IMR-90 (cell line): ENCODE measurements around the gene MEPE. TPM values are rescaled to one million over a fixed set of nuclear protein-coding genes. Genes with fewer than 3 reads are reported as not detected.

ENCODE experiments used
- ATAC-seq: fragments of 200-7000 bp; cut with Tn5 transposase; 2 replicates; pipeline ENCODE4 v1.9.1; 2020; ENCODE audit warnings: low read depth, mild to moderate bottlenecking, moderate library complexity
- BruUV-seq: library from RNA; stranded (reverse); fragments of 400-500 nt; replicated peaks from 2 replicates; lab custom pipeline; 2021; lab: Mats Ljungman, UMichigan
- CTCF ChIA-PET: fragments of 300-600 bp; formaldehyde crosslinking; extraction: SDS; loops from one replicate; lab custom pipeline; 2021; ENCODE audit warnings: antibody characterized with exemption; lab: Yijun Ruan, JAX
- POLR2A ChIA-PET: fragments of 300-600 bp; sonication (Branson Sonifier 250); formaldehyde crosslinking; loops from one replicate; lab custom pipeline; 2022; ENCODE audit warnings: antibody characterized with exemption; ENCODE audit not compliant: unreplicated experiment; lab: Charles Lee
- DNase-seq: peaks from one replicate; pipeline ENCODE4 v3.0.0; 2013
- H2AFZ ChIP-seq: replicated peaks from 2 replicates; pipeline ENCODE3; 2013; ENCODE audit warnings: low read length, mild to moderate bottlenecking; ENCODE audit not compliant: poor library complexity
- H2AK5ac ChIP-seq: 2 replicates; pipeline ENCODE4 v1.6.1; 2013; ENCODE audit warnings: low read depth, low read length, inconsistent platforms
- H2AK9ac ChIP-seq: replicated peaks from 2 replicates; pipeline ENCODE3; 2013; ENCODE audit warnings: mild to moderate bottlenecking, low read depth, low read length, moderate library complexity; ENCODE audit not compliant: poor library complexity
- H2BK120ac ChIP-seq: 2 replicates; pipeline ENCODE4 v1.6.1; 2013; ENCODE audit warnings: low read depth, low read length, inconsistent platforms
- H2BK15ac ChIP-seq: 3 replicates; pipeline ENCODE4 v1.6.1; 2013; ENCODE audit warnings: low read depth, low read length, inconsistent platforms
- H2BK20ac ChIP-seq: 2 replicates; pipeline ENCODE4 v1.6.1; 2013; ENCODE audit warnings: low read depth, mild to moderate bottlenecking, inconsistent platforms, low read length, moderate library complexity
- H2BK5ac ChIP-seq: 2 replicates; pipeline ENCODE4 v1.6.1; 2013; ENCODE audit warnings: mild to moderate bottlenecking, low read depth, low read length, inconsistent platforms; ENCODE audit not compliant: poor library complexity, severe bottlenecking
- H3K14ac ChIP-seq: replicated peaks from 2 replicates; pipeline ENCODE4 v1.6.1; 2013; ENCODE audit warnings: low read depth, low read length, inconsistent platforms
- H3K18ac ChIP-seq: 2 replicates; pipeline ENCODE4 v1.6.1; 2013; ENCODE audit warnings: low read depth, low read length, control low read depth
- H3K23ac ChIP-seq: 2 replicates; pipeline ENCODE4 v1.6.1; 2013; ENCODE audit warnings: low read depth, low read length, inconsistent platforms
- H3K27ac ChIP-seq: 2 replicates; pipeline ENCODE4 v1.5.1; 2013; ENCODE audit warnings: mild to moderate bottlenecking, control low read depth, low read length; ENCODE audit not compliant: insufficient read depth
- H3K27me3 ChIP-seq: 2 replicates; pipeline ENCODE4 v1.6.1; 2013; ENCODE audit warnings: low read length; ENCODE audit not compliant: control insufficient read depth, insufficient read depth
- H3K36me3 ChIP-seq: 2 replicates; pipeline ENCODE4 v1.6.1; 2013; ENCODE audit warnings: low read length, mixed read lengths; ENCODE audit not compliant: control insufficient read depth, insufficient read depth
- H3K4ac ChIP-seq: 2 replicates; pipeline ENCODE4 v1.6.1; 2013; ENCODE audit warnings: low read depth, low read length, inconsistent platforms
- H3K4me1 ChIP-seq: 2 replicates; pipeline ENCODE4 v1.6.1; 2013; ENCODE audit warnings: low read length, mixed read lengths; ENCODE audit not compliant: control insufficient read depth, insufficient read depth
- H3K4me2 ChIP-seq: 2 replicates; pipeline ENCODE4 v1.6.1; 2013; ENCODE audit warnings: low read depth, mild to moderate bottlenecking, control low read depth, low read length, moderate library complexity
- H3K4me3 ChIP-seq: 2 replicates; pipeline ENCODE4 v1.5.1; 2013; ENCODE audit warnings: low read depth, mild to moderate bottlenecking, control low read depth, low read length, moderate library complexity; ENCODE audit not compliant: insufficient read depth
- H3K56ac ChIP-seq: 2 replicates; pipeline ENCODE4 v1.6.1; 2013; ENCODE audit warnings: low read length, inconsistent platforms; ENCODE audit not compliant: insufficient read depth; ENCODE audit errors: extremely low read depth
- H3K79me1 ChIP-seq, 2 experiments: 2 replicates each; pipeline ENCODE4 v1.6.1; 2013; ENCODE audit warnings: low read length in 2 of 2, inconsistent platforms in 1 of 2, low read depth in 1 of 2
- H3K9ac ChIP-seq: 2 replicates; pipeline ENCODE4 v1.6.1; 2013; ENCODE audit warnings: low read depth, low read length, control low read depth
- H3K9me1 ChIP-seq: 2 replicates; pipeline ENCODE4 v1.6.1; 2013; ENCODE audit warnings: low read length, inconsistent platforms; ENCODE audit not compliant: insufficient read depth
- H3K9me3 ChIP-seq: 2 replicates; pipeline ENCODE4 v1.6.1; 2013; ENCODE audit warnings: low read length; ENCODE audit not compliant: control insufficient read depth, insufficient read depth
- H4K20me1 ChIP-seq: 2 replicates; pipeline ENCODE4 v1.6.1; 2013; ENCODE audit warnings: low read length, inconsistent platforms; ENCODE audit not compliant: insufficient read depth
- H4K5ac ChIP-seq: 2 replicates; pipeline ENCODE4 v1.6.1; 2013; ENCODE audit warnings: mild to moderate bottlenecking, low read depth, low read length, control low read depth
- H4K8ac ChIP-seq, 2 experiments: 2 replicates each; pipeline ENCODE4 v1.6.1; 2013; ENCODE audit warnings: low read depth in 2 of 2, low read length in 2 of 2, control low read depth in 1 of 2, inconsistent platforms in 1 of 2
- H4K91ac ChIP-seq: 2 replicates; pipeline ENCODE4 v1.6.1; 2013; ENCODE audit warnings: low read depth, low read length, inconsistent platforms; ENCODE audit not compliant: insufficient read depth
- CEBPB ChIP-seq: IDR thresholded peaks from 2 replicates; pipeline ENCODE4 v1.6.1; 2012; ENCODE audit warnings: low read depth, low read length, improper control_type of control experiment
- RCOR1 ChIP-seq: IDR thresholded peaks from 2 replicates; pipeline ENCODE4 v1.6.1; 2012; ENCODE audit warnings: mild to moderate bottlenecking, low read length, improper control_type of control experiment; ENCODE audit not compliant: insufficient replicate concordance
- whole genome bisulfite sequencing, 2 experiments: methylation state at CpG; one replicate each; pipeline versions ENCODE4 v1.1.5 to v1.1.7; 2013; ENCODE audit warnings: missing lambda C conversion rate in 2 of 2; ENCODE audit not compliant: insufficient read length in 1 of 2; ENCODE audit errors: extremely low coverage in 2 of 2; 5-methylcytosine and 5-hydroxymethylcytosine counted together
- dilution Hi-C: fragments of 300-500 bp; cut with HindIII; formaldehyde crosslinking; loops from one replicate; pipeline ENCODE4 v1.14.3; 2018; ENCODE audit warnings: low sequenced_read_pairs; ENCODE audit not compliant: unreplicated experiment
- in situ Hi-C: fragments of 300-500 bp; cut with MboI; formaldehyde crosslinking; loops from 3 replicates; pipeline ENCODE4 v1.14.3; 2019; ENCODE audit warnings: low sequenced_read_pairs, inconsistent platforms, mixed read lengths
- intact Hi-C: fragments of 100-400 bp; cut with micrococcal nuclease; formaldehyde crosslinking; loops from 2 replicates; pipeline ENCODE4 v1.10.0; 2022
- polyA plus RNA-seq, 3 experiments: library from polyadenylated mRNA; depleted of rRNA; stranded (reverse); fragments of >200 nt; gene quantifications; 2 replicates each; pipeline ENCODE4 v1.2.3, GENCODE V29; 2012; ENCODE audit warnings: low replicate concordance in 1 of 3
- total RNA-seq: library from RNA; depleted of rRNA; stranded (reverse); fragments of >200 nt; gene quantifications from 2 replicates; pipeline ENCODE4 v1.2.3, GENCODE V29; 2012

MEPE gene
- total and polyA plus RNA-seq, 2 of the 4 experiments (the other 2 are of a cell fraction) = not detected

DNA sequence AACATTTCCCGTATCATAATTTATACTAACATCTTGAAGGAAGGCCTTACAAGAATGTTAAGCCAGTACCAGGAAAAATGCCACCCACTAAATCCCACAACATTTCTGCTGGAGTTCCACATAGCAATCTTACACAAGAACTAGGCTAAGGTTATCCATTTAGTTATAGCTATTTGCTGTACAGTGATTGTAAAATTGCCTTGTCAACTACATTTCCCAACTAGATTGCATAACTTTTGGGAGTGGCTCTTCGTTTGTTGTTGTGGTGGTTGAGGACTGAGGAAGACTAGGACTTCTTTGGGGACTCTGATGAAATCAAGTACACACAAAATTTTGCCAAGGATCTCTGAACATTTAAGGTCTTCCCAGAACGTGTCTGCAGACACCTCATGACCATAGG lies 25.4 kb upstream of the MEPE start:
- no peak overlapping the region for H2AFZ ChIP-seq
- intact Hi-C loops = no loop called here
- POLR2A ChIA-PET = no interaction called here
- no peak overlapping the region; the same call in 1 of the 2 replicates for H3K14ac ChIP-seq
- H3K56ac ChIP-seq = no peak overlapping the region
- CTCF ChIA-PET = no interaction called here
- H3K9me3 ChIP-seq = no peaks in the 10 kb centered on the region
- no peak overlapping the region for H3K9ac ChIP-seq
- no peaks in the 10 kb centered on the region for H3K79me1 ChIP-seq
- H2BK5ac ChIP-seq = no peak overlapping the region
- no peak overlapping the region for H2AK9ac ChIP-seq
- no peaks in the 10 kb centered on the region; the same call in 1 of the 2 replicates for H3K4me1 ChIP-seq
- peak overlapping the region; percentile 59; the same call in 1 of the 2 replicates for H3K4ac ChIP-seq
- no peak overlapping the region for H2BK120ac ChIP-seq
- no peak overlapping the region for H2AK5ac ChIP-seq
- no peak overlapping the region for H3K4me2 ChIP-seq
- WGBS, 2 experiments = no CpG with 5 or more reads among the region's 3 CpGs
- ATAC-seq = no peak
- H4K8ac ChIP-seq = no peak overlapping the region
- in situ Hi-C loops = no loop called here
- no peak overlapping the region for H2BK20ac ChIP-seq
- no peak overlapping the region for H3K4me3 ChIP-seq
- H4K20me1 ChIP-seq = no peaks in the 10 kb centered on the region
- no peak overlapping the region for H3K18ac ChIP-seq
- H2BK15ac ChIP-seq = no peak overlapping the region
- no peak overlapping the region for H4K91ac ChIP-seq
- H3K23ac ChIP-seq = no peak overlapping the region
- no TSS peak for BruUV-seq
- DNase-seq = no peak
- no peak overlapping the region for H4K5ac ChIP-seq
- dilution Hi-C loops = no loop called here
- TF ChIP-seq RCOR1 (no peak), CEBPB (0 out of 2 replicates have a peak, but pooled peaks have one; percentile 22)
- no peak overlapping the region for H3K27ac ChIP-seq
- H3K9me1 ChIP-seq = no peaks in the 10 kb centered on the region
- H3K27me3 ChIP-seq = no peaks in the 10 kb centered on the region
- H3K36me3 ChIP-seq = no peaks in the 10 kb centered on the region
